Hepatic stellate cell (primary cell): Measurements from ENCODE around the gene PMEPA1.

Experiments
- DNase-seq: peaks from one replicate; pipeline ENCODE4 v3.0.0; 2011; ENCODE audit warnings: low spot score

PMEPA1 gene

GRCh38 chr20:57709823-57710799, at the start of gene PMEPA1:
Gene PMEPA1, minus strand, starts transcription at chr20:57710015. Its CDS starts 433 bp downstream, at chr20:57709582.
- DNase-seq = peak; percentile 80

DNA sequence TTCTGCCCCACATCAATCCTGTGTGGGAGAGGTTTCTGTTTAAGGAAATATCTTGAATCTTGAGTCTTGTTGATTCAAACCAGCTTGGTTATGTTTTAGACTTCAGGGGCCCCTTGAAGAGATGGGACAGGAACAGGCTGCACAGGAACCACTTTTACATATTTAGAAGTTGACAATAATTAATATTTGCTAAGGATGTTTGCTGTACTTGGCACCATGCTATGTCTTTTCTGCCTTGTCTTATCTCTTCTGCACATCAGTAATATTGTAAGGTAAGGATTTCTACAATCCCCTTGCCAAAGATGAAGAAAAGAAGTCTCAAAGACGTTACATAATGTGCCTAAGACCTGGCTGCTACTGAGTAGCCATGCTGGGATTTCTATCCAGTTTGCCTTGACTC, 48.0 kb upstream of the PMEPA1 start:
- no peak for DNase-seq

DNA sequence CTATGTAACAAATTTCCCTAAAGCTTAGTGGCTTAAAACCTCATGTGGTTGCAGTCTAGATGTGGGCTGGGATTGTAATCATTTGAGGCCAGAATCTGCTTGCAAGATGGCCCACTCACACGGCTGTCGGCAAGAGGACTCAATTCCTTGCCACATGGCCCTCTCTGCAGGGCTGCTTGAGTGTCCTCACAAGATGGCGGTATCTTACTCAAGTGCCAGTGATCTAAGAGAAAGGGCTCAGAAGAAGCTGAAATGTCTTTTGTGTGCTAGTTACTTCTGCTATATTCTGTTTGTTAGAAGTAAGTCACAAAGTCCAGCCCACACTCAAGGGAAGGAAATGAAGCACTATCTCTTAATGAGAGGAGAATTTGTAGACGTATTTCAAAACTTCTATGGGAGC, 47.1 kb upstream of the PMEPA1 start:
- no peak for DNase-seq

GRCh38 chr20:57756213-57756612, 46.4 kb upstream of the PMEPA1 start:
- no peak for DNase-seq

GRCh38 chr20:57755609-57756008, 45.8 kb upstream of the PMEPA1 start:
- DNase-seq = no peak

DNA sequence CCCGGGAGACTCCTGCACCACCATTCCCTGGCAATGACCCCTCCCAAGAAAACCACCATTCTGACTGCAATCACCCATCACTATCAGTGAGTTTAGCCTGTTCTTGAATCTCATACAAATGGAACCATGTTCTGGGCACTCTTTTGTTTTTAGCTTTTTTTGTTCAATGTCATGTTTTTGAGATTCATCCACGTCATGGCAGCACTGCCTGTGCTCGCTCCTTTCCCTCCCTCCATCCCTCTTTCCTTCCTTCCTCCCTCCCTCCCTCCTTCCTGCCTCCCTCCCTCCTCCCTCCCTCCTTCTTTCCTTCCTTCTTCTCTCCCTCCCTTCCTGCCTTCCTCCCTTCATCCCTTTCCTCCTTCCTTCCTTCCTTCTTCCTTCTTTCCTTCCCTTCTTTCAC, 44.4 kb upstream of the PMEPA1 start:
- DNase-seq = no peak

DNA sequence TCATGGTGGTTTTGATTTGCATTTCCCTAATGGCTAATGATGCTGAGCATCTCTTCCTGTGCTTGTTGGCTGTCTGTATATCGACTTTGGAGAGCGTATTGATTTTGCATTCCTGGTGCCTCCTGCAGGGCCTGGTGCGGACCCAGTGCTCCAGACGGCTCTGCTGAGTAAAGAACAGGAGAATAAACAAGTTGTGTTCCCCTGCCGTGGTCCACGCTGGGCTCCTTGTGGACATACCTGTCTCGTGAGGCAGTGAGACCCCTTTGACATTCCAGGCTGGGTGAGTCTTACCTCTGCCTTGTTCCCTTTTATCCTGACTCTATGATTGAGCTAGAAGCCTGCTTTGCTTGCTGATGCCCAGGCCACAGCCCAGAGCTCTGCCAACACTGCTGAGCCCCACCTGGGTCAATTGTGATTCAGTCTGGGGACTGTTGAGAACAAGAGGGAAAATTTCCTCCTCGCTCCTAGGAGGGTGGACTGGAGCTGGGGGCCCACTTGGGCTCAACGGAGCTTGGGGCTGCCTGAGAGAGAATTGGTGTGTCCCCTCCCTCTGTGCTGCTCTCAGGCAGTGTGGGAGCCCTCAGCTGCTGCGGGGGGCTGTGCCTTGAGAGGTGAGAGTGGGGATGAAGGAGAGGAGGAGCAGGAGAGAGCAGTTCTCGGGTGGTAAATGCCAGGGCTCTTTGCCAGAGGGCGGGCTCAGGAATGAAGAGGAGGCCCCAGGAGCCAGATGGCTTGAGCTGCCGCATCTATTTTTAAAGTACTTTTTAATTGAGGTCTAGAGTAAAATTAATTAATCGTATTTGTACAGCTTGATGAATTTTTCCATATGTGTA, 43.7 kb upstream of the PMEPA1 start:
- DNase-seq = no peak

DNA sequence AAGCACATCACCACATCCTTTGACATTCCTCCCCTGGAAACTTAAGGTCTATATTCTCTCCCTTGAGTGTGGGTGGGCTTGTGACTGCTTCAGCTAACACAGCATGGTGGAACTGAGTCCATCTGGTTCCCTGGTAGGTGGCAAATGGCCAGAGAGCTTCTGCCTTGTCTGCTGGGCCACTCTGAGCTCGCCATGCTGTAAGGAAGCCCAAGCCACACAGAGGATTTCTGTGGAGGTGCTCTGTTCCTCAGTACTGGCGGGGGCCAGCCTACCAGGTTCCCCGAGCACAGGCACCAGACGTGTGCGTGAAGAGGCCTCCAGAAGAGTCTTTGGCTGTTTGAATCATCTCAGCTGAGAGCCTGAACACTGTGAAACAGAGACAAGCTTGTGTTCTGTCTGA, 41.6 kb upstream of the PMEPA1 start:
- DNase-seq = no peak

GRCh38 chr20:57749869-57750268, 40.1 kb upstream of the PMEPA1 start:
- no peak for DNase-seq

- DNase-seq = no peak
Measured at GRCh38 chr20:57749131-57749690, 39.4 kb upstream of the PMEPA1 start.

GRCh38 chr20:57748601-57749130, 38.9 kb upstream of the PMEPA1 start:
- peak; percentile 49 for DNase-seq

DNA sequence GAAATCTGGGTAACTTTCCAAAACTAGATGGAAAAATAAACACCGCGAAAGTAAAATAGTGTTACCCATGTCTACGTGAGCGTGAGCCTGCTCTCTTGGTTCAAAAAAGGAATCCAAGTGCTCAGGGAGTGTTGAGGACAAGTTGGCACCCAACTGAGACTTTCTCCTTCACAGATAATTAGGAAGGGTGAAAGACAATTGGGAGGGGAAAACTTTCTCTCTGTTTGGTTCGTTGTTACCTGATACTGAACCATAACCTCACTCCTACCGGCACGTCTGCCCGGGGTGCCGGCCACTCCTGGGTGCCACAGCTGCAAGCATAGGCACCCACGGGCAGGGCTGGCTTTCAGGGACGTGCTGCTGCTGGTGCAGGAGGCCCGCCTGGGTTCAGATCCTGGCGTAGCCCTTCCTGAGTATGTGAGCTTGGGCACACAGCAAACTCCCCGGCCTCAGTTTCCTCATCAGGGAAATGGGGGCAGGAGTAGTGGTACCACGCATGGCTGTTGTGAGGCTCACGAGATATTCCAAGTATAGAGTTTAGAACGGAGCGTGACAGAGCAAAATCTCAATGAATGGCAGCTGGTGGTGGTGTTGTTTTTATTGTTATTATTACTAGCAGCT, 38.2 kb upstream of the PMEPA1 start:
- no peak for DNase-seq

DNA sequence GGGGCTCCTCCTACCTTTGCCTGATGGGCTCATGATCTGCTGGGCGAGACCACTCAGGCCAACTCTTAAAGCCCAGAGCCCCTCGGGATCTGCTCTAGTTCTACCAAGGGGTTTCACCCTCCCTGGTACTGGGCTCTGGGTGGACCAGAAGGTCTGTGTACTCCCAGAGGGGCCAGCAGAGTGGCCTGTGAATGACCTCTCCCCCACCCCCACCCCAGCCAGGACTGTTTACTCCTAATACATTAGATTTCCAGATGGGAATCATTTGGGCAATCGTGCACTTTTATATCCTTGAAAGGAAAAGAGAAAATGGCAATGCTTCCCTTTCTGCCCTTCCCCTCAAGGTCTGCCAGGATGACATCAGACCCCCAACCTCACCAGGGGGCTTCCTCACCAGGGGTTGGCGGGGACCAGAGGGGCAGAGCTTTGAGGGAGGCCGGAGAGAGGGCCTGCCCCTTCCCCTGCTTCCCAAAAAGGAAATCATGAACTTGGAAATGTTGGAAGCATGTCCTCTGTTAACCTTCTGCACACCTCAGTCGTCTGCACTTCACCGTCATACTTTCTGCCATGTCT, 37.1 kb upstream of the PMEPA1 start:
- DNase-seq = no peak

DNA sequence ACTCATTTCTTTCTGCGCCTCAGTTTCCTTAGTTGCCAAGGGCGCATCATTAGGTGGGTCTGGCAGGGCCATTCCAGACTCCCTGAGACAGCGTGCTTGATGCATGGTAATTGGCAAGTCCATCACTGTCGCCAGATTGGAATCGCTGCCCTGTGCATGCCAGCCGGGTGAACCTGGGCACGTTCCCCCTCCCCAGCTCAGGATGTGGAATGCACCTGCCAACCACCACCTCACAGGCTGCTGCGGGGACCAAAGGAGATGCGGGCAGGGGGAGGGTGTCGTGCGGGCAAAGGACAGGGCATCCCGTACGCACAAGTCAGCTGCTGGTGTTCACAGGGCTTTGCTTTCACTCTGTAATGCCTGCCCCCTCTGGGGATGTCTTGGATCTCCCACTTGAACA, 36.4 kb upstream of the PMEPA1 start:
- no peak for DNase-seq

GRCh38 chr20:57744206-57744605, 34.4 kb upstream of the PMEPA1 start:
- no peak for DNase-seq

GRCh38 chr20:57743450-57744095, 33.8 kb upstream of the PMEPA1 start:
- no peak for DNase-seq

DNA sequence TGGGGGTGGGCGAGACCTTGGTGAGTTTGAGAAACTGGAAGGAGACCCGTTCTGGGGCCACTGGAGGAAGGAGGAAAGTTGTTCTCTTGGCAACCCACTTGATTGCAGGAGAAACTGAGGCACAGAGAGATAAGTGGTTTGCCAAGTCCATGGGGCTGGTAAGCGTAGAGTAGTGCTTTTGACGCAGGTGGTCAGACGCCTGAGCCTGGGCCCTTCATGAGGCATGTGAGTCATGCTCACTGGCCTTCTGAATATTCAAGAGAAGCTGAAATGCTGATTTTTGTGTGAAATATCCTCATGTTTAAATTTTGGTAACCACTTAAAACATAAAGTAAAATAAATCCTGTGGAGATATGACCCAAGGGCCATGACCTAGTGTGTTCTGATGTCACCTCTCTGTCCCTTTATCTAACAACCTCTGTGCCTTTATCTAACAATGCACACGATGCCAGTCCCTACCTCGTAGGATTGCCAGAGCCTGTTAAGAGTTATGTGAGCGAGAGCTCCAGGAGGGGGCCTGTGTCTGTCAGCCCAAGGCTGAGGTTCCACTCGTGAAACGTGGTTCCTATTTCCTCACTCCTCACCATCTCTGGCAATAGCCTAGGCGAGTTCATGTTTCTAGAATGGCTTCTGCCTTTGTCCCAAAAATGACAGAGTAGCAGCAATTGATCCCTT, 32.8 kb upstream of the PMEPA1 start:
- DNase-seq = no peak

DNA sequence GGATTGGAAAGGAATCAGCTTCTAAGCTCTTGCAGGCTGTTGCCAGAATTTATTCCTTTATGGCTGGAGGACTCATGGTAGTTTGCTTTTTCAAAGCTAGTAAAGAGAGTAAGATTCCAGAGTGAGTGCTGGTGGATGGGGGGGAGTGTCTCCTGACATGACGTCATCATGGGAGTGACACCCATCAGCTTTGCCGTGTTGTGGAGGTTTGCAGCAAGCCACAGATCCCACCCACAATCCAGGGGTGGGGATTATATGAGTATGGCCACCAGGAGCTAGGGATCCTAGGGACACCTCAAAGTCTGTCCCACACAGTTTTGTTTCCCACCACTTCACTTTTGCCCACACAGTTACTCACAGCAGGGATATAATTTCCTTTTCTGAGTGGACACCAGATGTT, 28.7 kb upstream of the PMEPA1 start:
- no peak for DNase-seq

GRCh38 chr20:57738053-57738452, 28.2 kb upstream of the PMEPA1 start:
- no peak for DNase-seq

DNA sequence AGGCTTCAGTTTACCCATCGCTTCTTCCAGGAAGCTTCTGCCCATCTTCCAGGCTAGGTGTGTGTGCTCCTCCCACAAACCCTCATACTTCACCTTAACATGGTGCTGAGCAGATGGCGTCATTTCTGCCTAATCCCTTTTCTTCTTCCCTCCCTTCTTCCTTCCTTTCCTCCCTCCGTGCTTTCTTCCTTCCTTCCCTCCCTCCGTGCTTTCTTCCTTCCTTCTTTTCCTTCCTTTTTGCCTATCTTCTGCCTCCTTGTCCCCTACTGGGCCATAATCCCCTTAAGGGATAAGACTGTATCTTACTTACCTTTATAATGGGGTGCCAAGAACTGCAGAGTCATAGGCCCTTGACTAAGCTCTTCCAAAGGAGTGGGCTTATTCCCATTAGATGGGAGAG, 27.5 kb upstream of the PMEPA1 start:
- DNase-seq = no peak
